Measurements from ENCODE around the gene ABHD16B.
A peak's percentile ranks its signal among the peaks of the same experiment; 100 is the strongest.

Gene ABHD16B

GRCh38 chr20:63822276-63822696 is 39.0 kb upstream of the ABHD16B start:
- Histone ChIP-seq H2BK5ac (ENCODE audit: low read length) (no peak overlapping the region), H3K18ac (ENCODE audit: low read length) (no peak overlapping the region), H2BK120ac (ENCODE audit: low read depth, low read length) (no peak overlapping the region), H4K5ac (ENCODE audit: low read length) (no peak overlapping the region), H3K56ac (ENCODE audit: low read length) (no peak overlapping the region), H3K79me1 (ENCODE audit: low read length) (peaks cover 10% of the 10 kb centered on the region), H2BK15ac (replicated peaks; ENCODE audit: low read depth) (no peak overlapping the region), H3K4me3 (ENCODE audit: low read length) (no peak overlapping the region), H2AK5ac (ENCODE audit: low read length) (no peak overlapping the region), H4K8ac (ENCODE audit: low read depth, low read length) (no peak overlapping the region), H3K4ac (ENCODE audit: low read depth, low read length) (no peak overlapping the region), H3K27me3 (ENCODE audit: insufficient read depth, low read length, poor library complexity) (no peaks in the 10 kb centered on the region), H3K9ac (ENCODE audit: low read length) (no peak overlapping the region), H3K23ac (ENCODE audit: low read length) (no peak overlapping the region), H3K79me2 (ENCODE audit: control insufficient read depth, insufficient read depth, low read length) (peaks cover 44% of the 10 kb centered on the region), H3K27ac (ENCODE audit: low read depth, low read length) (no peak overlapping the region), H3K4me2 (ENCODE audit: low read length) (no peak overlapping the region), H3K36me3 (ENCODE audit: control insufficient read depth, insufficient read depth, low read length) (no peaks in the 10 kb centered on the region), H3K4me1 (ENCODE audit: control insufficient read depth, low read depth, low read length) (no peaks in the 10 kb centered on the region)
- DNase-seq = no peak
- WGBS (ENCODE audit: extremely low coverage, insufficient coverage, low lambda C conversion rate) = no CpG with 5 or more reads among the region's 15 CpGs

DNA sequence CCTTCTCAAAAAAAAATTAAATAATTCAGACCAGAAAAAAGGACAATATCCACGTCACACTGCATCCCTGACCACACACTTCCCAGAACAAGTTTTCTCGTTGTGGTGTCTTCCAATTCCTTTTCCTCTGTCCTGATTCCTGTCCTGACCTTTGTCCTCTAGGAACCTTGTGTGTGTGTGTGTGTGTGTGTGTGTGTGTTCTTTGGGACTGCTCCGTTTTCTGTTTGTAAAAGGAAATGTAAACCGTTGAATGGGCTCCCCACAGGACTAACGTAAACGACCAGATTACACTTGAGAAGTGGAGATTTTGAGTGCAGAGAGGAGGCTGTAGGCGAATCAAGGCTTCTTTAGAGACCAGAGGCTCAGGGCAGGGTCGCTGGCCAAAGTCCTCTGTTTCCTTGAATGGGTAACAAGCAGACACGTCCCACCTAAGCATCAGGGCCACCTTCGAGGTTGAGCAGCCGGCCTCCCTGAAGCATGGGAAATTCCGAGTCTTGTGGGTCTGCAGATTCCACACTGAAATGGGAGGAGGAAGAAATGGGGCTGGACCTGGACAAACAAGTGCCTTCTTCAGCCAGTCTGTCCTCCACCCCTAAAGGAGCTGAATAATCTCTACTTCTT is 37.5 kb upstream of the ABHD16B start:
- H3K4me2 ChIP-seq (ENCODE audit: low read length) = no peak overlapping the region
- H4K5ac ChIP-seq (ENCODE audit: low read length) = no peak overlapping the region
- H3K9ac ChIP-seq (ENCODE audit: low read length) = no peak overlapping the region
- H3K4me3 ChIP-seq (ENCODE audit: low read length) = no peak overlapping the region
- no CpG with 5 or more reads among the region's 12 CpGs for WGBS (ENCODE audit: extremely low coverage, insufficient coverage, low lambda C conversion rate)
- H3K36me3 ChIP-seq (ENCODE audit: control insufficient read depth, insufficient read depth, low read length) = no peaks in the 10 kb centered on the region
- no peak overlapping the region for H2BK120ac ChIP-seq (ENCODE audit: low read depth, low read length)
- H2AK5ac ChIP-seq (ENCODE audit: low read length) = no peak overlapping the region
- no peak overlapping the region for H4K8ac ChIP-seq (ENCODE audit: low read depth, low read length)
- H3K18ac ChIP-seq (ENCODE audit: low read length) = no peak overlapping the region
- H3K4ac ChIP-seq (ENCODE audit: low read depth, low read length) = no peak overlapping the region
- H3K4me1 ChIP-seq (ENCODE audit: control insufficient read depth, low read depth, low read length) = no peaks in the 10 kb centered on the region
- DNase-seq = no peak
- H2BK5ac ChIP-seq (ENCODE audit: low read length) = no peak overlapping the region
- peaks cover 47% of the 10 kb centered on the region for H3K79me2 ChIP-seq (ENCODE audit: control insufficient read depth, insufficient read depth, low read length)
- no peak overlapping the region for H3K23ac ChIP-seq (ENCODE audit: low read length)
- H3K27me3 ChIP-seq (ENCODE audit: insufficient read depth, low read length, poor library complexity) = no peaks in the 10 kb centered on the region
- no peak overlapping the region for H3K27ac ChIP-seq (ENCODE audit: low read depth, low read length)
- no peak overlapping the region for H2BK15ac ChIP-seq (replicated peaks; ENCODE audit: low read depth)
- no peak overlapping the region for H3K56ac ChIP-seq (ENCODE audit: low read length)
- peaks cover 15% of the 10 kb centered on the region for H3K79me1 ChIP-seq (ENCODE audit: low read length)

GRCh38 chr20:63825331-63826118 is 35.8 kb upstream of the ABHD16B start:
- no peak for DNase-seq
- no peak overlapping the region for H2BK5ac ChIP-seq (ENCODE audit: low read length)
- no CpG with 5 or more reads among the region's 25 CpGs for whole genome bisulfite sequencing (ENCODE audit: extremely low coverage, insufficient coverage, low lambda C conversion rate)

DNA sequence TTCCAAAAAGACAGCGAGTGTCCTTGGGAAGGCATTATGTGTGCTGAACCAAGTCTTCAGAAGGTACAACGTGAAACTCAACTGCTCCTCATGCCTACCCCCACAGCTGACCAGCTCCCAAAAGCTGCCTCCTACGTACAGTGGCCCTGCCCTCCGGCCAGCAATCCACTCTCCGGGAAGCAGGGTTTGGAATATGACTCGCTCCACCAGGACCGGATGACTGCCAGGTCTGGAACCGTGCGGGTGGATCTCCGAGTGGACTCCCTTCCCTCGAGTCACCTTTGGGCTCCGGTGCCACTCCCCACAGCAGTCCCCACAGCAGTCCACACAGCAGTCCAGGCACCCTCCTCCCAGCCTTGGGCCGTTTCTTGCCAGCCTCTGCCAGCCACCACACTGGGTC is 34.5 kb upstream of the ABHD16B start:
- no peak overlapping the region for H2BK120ac ChIP-seq (ENCODE audit: low read depth, low read length)
- H3K18ac ChIP-seq (ENCODE audit: low read length) = no peak overlapping the region

More at GRCh38 chr20:63825331-63826118, 35.8 kb upstream of the ABHD16B start:
- Histone ChIP-seq H3K79me1 (ENCODE audit: low read length) (peaks cover 17% of the 10 kb centered on the region), H2BK15ac (replicated peaks; ENCODE audit: low read depth) (no peak overlapping the region), H3K27me3 (ENCODE audit: insufficient read depth, low read length, poor library complexity) (no peaks in the 10 kb centered on the region), H3K18ac (ENCODE audit: low read length) (no peak overlapping the region), H3K9ac (ENCODE audit: low read length) (no peak overlapping the region), H3K4ac (ENCODE audit: low read depth, low read length) (no peak overlapping the region), H3K79me2 (ENCODE audit: control insufficient read depth, insufficient read depth, low read length) (peaks cover 48% of the 10 kb centered on the region), H3K4me1 (ENCODE audit: control insufficient read depth, low read depth, low read length) (peaks cover 4% of the 10 kb centered on the region), H2AK5ac (ENCODE audit: low read length) (no peak overlapping the region), H3K23ac (ENCODE audit: low read length) (no peak overlapping the region), H3K4me2 (ENCODE audit: low read length) (no peak overlapping the region), H3K27ac (ENCODE audit: low read depth, low read length) (no peak overlapping the region), H4K8ac (ENCODE audit: low read depth, low read length) (no peak overlapping the region), H2BK120ac (ENCODE audit: low read depth, low read length) (no peak overlapping the region), H3K36me3 (ENCODE audit: control insufficient read depth, insufficient read depth, low read length) (no peaks in the 10 kb centered on the region), H3K4me3 (ENCODE audit: low read length) (no peak overlapping the region), H4K5ac (ENCODE audit: low read length) (no peak overlapping the region), H3K56ac (ENCODE audit: low read length) (no peak overlapping the region)

DNA sequence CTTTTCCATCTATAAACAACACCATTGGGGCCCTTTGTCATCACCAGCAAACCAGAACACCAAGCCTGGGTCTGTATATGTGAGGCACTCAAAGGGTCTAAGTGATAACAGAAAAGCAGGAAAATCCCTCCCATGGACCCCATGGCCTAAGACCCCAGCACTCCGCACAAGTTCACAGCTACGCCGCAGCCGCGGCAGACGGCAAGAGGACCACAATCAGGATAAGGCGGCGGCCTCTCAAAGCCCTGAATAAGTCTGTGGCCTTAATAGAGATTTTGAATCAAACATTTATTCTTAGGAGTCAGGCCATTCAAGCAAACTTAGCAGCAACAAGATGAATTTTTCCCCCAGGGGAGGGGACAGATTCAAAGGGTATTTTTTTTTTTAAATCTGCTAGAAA is 33.2 kb upstream of the ABHD16B start:
- no peak for DNase-seq
- no peak overlapping the region for H3K56ac ChIP-seq (ENCODE audit: low read length)
- H3K27ac ChIP-seq (ENCODE audit: low read depth, low read length) = no peak overlapping the region
- no peak overlapping the region for H2BK5ac ChIP-seq (ENCODE audit: low read length)
- peaks cover 14% of the 10 kb centered on the region for H3K79me1 ChIP-seq (ENCODE audit: low read length)
- H4K8ac ChIP-seq (ENCODE audit: low read depth, low read length) = no peak overlapping the region
- no peaks in the 10 kb centered on the region for H3K36me3 ChIP-seq (ENCODE audit: control insufficient read depth, insufficient read depth, low read length)
- H4K5ac ChIP-seq (ENCODE audit: low read length) = no peak overlapping the region
- H3K4ac ChIP-seq (ENCODE audit: low read depth, low read length) = no peak overlapping the region
- no peaks in the 10 kb centered on the region for H3K27me3 ChIP-seq (ENCODE audit: insufficient read depth, low read length, poor library complexity)
- H3K4me2 ChIP-seq (ENCODE audit: low read length) = no peak overlapping the region
- no peak overlapping the region for H2AK5ac ChIP-seq (ENCODE audit: low read length)
- H3K79me2 ChIP-seq (ENCODE audit: control insufficient read depth, insufficient read depth, low read length) = peaks cover 37% of the 10 kb centered on the region
- no peak overlapping the region for H3K4me3 ChIP-seq (ENCODE audit: low read length)
- H3K18ac ChIP-seq (ENCODE audit: low read length) = no peak overlapping the region
- no peak overlapping the region for H3K9ac ChIP-seq (ENCODE audit: low read length)
- H2BK120ac ChIP-seq (ENCODE audit: low read depth, low read length) = no peak overlapping the region
- peaks cover 4% of the 10 kb centered on the region for H3K4me1 ChIP-seq (ENCODE audit: control insufficient read depth, low read depth, low read length)
- WGBS (ENCODE audit: extremely low coverage, insufficient coverage, low lambda C conversion rate) = no CpG with 5 or more reads among the region's 8 CpGs
- no peak overlapping the region for H2BK15ac ChIP-seq (replicated peaks; ENCODE audit: low read depth)
- no peak overlapping the region for H3K23ac ChIP-seq (ENCODE audit: low read length)

More for the DNA sequence above, 34.5 kb upstream of the ABHD16B start:
- Histone ChIP-seq H2BK5ac (ENCODE audit: low read length) (no peak overlapping the region), H3K4me2 (ENCODE audit: low read length) (no peak overlapping the region), H4K5ac (ENCODE audit: low read length) (no peak overlapping the region), H3K9ac (ENCODE audit: low read length) (no peak overlapping the region), H3K56ac (ENCODE audit: low read length) (no peak overlapping the region), H3K23ac (ENCODE audit: low read length) (no peak overlapping the region), H2BK15ac (replicated peaks; ENCODE audit: low read depth) (no peak overlapping the region), H3K36me3 (ENCODE audit: control insufficient read depth, insufficient read depth, low read length) (no peaks in the 10 kb centered on the region), H4K8ac (ENCODE audit: low read depth, low read length) (no peak overlapping the region), H2AK5ac (ENCODE audit: low read length) (no peak overlapping the region), H3K79me1 (ENCODE audit: low read length) (peaks cover 17% of the 10 kb centered on the region), H3K79me2 (ENCODE audit: control insufficient read depth, insufficient read depth, low read length) (peaks cover 47% of the 10 kb centered on the region), H3K4me3 (ENCODE audit: low read length) (no peak overlapping the region), H3K27me3 (ENCODE audit: insufficient read depth, low read length, poor library complexity) (no peaks in the 10 kb centered on the region), H3K4ac (ENCODE audit: low read depth, low read length) (no peak overlapping the region), H3K27ac (ENCODE audit: low read depth, low read length) (peak overlapping the region; percentile 14), H3K4me1 (ENCODE audit: control insufficient read depth, low read depth, low read length) (peaks cover 4% of the 10 kb centered on the region)
- no CpG with 5 or more reads among the region's 13 CpGs for WGBS (ENCODE audit: extremely low coverage, insufficient coverage, low lambda C conversion rate)
- DNase-seq = no peak

All from mesendoderm (in vitro differentiated cells).